K562 (cell line): Measurements from ENCODE around the gene AAK1. TPM values are rescaled to one million over a fixed set of nuclear protein-coding genes. Genes with fewer than 3 reads are reported as not detected.

Source experiments
- ATAC-seq: fragments of 200-7000 bp; cut with Tn5 transposase; 3 replicates; pipeline ENCODE4 v1.9.1; 2020; ENCODE audit warnings: moderate library complexity
- BruUV-seq: library from RNA; stranded (reverse); fragments of 400-500 nt; replicated peaks from 2 replicates; lab custom pipeline; 2021; lab: Mats Ljungman, UMichigan
- CTCF ChIA-PET: fragments of 300-600 bp; formaldehyde crosslinking; extraction: SDS; loops from one replicate; lab custom pipeline; 2021; ENCODE audit warnings: low intra/inter-chr PET ratio; lab: Yijun Ruan, JAX
- POLR2A ChIA-PET: fragments of 300-600, 350-650 bp; sonication (Branson Sonifier 250); formaldehyde crosslinking; extraction: SDS; loops from one replicate; lab custom pipeline; 2021; ENCODE audit warnings: antibody characterized with exemption, inconsistent platforms; lab: Yijun Ruan, JAX
- DNase-seq, 4 experiments: peaks; one replicate each; pipeline versions ENCODE4 v3.0.0 to v3.0.0-alpha.2; 2011 to 2018; ENCODE audit warnings: low spot score in 3 of 4, mixed read lengths in 3 of 4; ENCODE audit errors: extremely low read depth in 1 of 4
- FAIRE-seq: peaks from 2 replicates; lab custom pipeline; 2011; peaks lifted over from hg19 to GRCh38; lab: Jason Lieb, UNC
- H2AFZ ChIP-seq: 2 replicates; pipeline ENCODE4 v1.6.0; 2011; ENCODE audit warnings: low read depth, low read length, control low read depth, inconsistent platforms
- H3K27ac ChIP-seq: fragments of 200-600 bp; 3 replicates; pipeline ENCODE4 v1.8.0; 2011; ENCODE audit warnings: low read depth, mild to moderate bottlenecking, control low read depth, inconsistent platforms, low read length, moderate library complexity, mixed read lengths; ENCODE audit errors: extremely low read depth
- H3K27me3 ChIP-seq, 2 experiments: fragments of 300-600 bp in 1 of 2; 2 replicates in 1 of 2; 3 replicates in 1 of 2; pipeline versions ENCODE4 v1.6.0 to v1.8.0; 2011; ENCODE audit warnings: inconsistent platforms in 2 of 2, low read length in 2 of 2, mild to moderate bottlenecking in 1 of 2, mixed read lengths in 1 of 2, moderate library complexity in 1 of 2; ENCODE audit not compliant: control insufficient read depth in 2 of 2, insufficient read depth in 2 of 2
- H3K36me3 ChIP-seq: fragments of 300-600 bp; 3 replicates; pipeline ENCODE4 v1.8.0; 2011; ENCODE audit warnings: mild to moderate bottlenecking, low read length, inconsistent platforms; ENCODE audit not compliant: control insufficient read depth, insufficient read depth
- H3K4me1 ChIP-seq, 2 experiments: fragments of 200-600 bp in 1 of 2; replicated peaks in 1 of 2; 2 replicates in 1 of 2; 3 replicates in 1 of 2; pipeline versions ENCODE4 v1.5.1 to v1.8.0; 2011; ENCODE audit warnings: inconsistent platforms in 2 of 2, low read length in 2 of 2, mild to moderate bottlenecking in 1 of 2, mixed read lengths in 1 of 2, moderate library complexity in 1 of 2; ENCODE audit not compliant: control insufficient read depth in 2 of 2, insufficient read depth in 2 of 2
- H3K4me2 ChIP-seq: 2 replicates; pipeline ENCODE4 v1.6.1; 2011; ENCODE audit warnings: low read length, control low read depth, inconsistent platforms, mixed read lengths; ENCODE audit not compliant: insufficient read depth
- H3K4me3 ChIP-seq: fragments of 200-600 bp; sonication (generic), shearing (Covaris generic); 2 replicates; pipeline ENCODE4 v1.5.1; 2016; ENCODE audit warnings: control low read depth, inconsistent platforms
- H3K79me2 ChIP-seq: fragments of 200-600 bp; 3 replicates; pipeline ENCODE4 v1.8.0; 2011; ENCODE audit warnings: low read length, inconsistent platforms; ENCODE audit not compliant: control insufficient read depth, insufficient read depth
- H3K9ac ChIP-seq, 2 experiments: 2 replicates each; pipeline versions ENCODE4 v1.6.0 to v1.6.1; 2011; ENCODE audit warnings: low read depth in 2 of 2, low read length in 2 of 2, control low read depth in 1 of 2, inconsistent platforms in 1 of 2, mild to moderate bottlenecking in 1 of 2, mixed read lengths in 1 of 2; ENCODE audit not compliant: insufficient read depth in 1 of 2
- H3K9me1 ChIP-seq: one replicate; pipeline ENCODE4 v1.6.0; 2011; ENCODE audit warnings: inconsistent platforms, mild to moderate bottlenecking, low read length, moderate library complexity; ENCODE audit not compliant: control insufficient read depth, insufficient read depth
- H3K9me3 ChIP-seq: replicated peaks from 2 replicates; pipeline ENCODE4 v1.5.1; 2011; ENCODE audit warnings: low read depth, low read length, inconsistent platforms; ENCODE audit not compliant: control insufficient read depth, insufficient read depth
- H4K20me1 ChIP-seq: replicated peaks from 2 replicates; pipeline ENCODE4 v1.6.1; 2011; ENCODE audit warnings: low read length, inconsistent platforms, mixed read lengths; ENCODE audit not compliant: control insufficient read depth, insufficient read depth
- ASH1L ChIP-seq: fragments of 450-650 bp; IDR thresholded peaks from 2 replicates; pipeline ENCODE4 v1.6.1; 2018; ENCODE audit warnings: borderline replicate concordance, mild to moderate bottlenecking, low read depth; ENCODE audit not compliant: partially characterized antibody
- BRCA1 ChIP-seq, 2 experiments: fragments of 450-650 bp in 1 of 2; sonication (generic) in 1 of 2; formaldehyde crosslinking in 1 of 2; IDR thresholded peaks; 2 replicates each; pipeline versions ENCODE4 v1.5.0 to v1.6.1; 2017 to 2020; ENCODE audit warnings: mild to moderate bottlenecking in 1 of 2, missing genetic modification reagents in 1 of 2
- ETV1 ChIP-seq: fragments of 450-650 bp; conservative IDR thresholded peaks from 2 replicates; pipeline ENCODE4 v1.6.1; 2016; ENCODE audit warnings: missing genetic modification characterization, control low read depth, low read depth, missing compliant biosample characterization
- MTF1 ChIP-seq: fragments of 250-450 bp; sonication (Bioruptor Pico); IDR thresholded peaks from 2 replicates; pipeline ENCODE4 v1.9.0; 2021; ENCODE audit warnings: moderate library complexity, mild to moderate bottlenecking, inconsistent platforms, borderline replicate concordance
- NFYB ChIP-seq: IDR thresholded peaks from 2 replicates; pipeline ENCODE4 v1.6.1; 2011; ENCODE audit warnings: mild to moderate bottlenecking, moderate library complexity; ENCODE audit not compliant: insufficient read length; ENCODE audit errors: extremely low read depth
- POLR2H ChIP-seq: IDR thresholded peaks from 2 replicates; pipeline ENCODE4 v1.6.1; 2016; ENCODE audit warnings: missing genetic modification characterization, low read depth, mild to moderate bottlenecking, control low read depth, missing compliant biosample characterization, moderate library complexity
- SMARCE1 ChIP-seq: fragments of 450-650 bp; IDR thresholded peaks from 2 replicates; pipeline ENCODE4 v1.7.1; 2016; ENCODE audit warnings: mild to moderate bottlenecking
- ZNF507 ChIP-seq: conservative IDR thresholded peaks from 2 replicates; pipeline ENCODE4 v1.6.1; 2017; ENCODE audit warnings: missing genetic modification characterization, missing compliant biosample characterization
- WGBS: fragments of 100-300 bp; shearing (Covaris generic); methylation state at CpG from one replicate; pipeline ENCODE4 v1.1.6; 2016; ENCODE audit warnings: low coverage, mixed read lengths; ENCODE audit not compliant: insufficient coverage; ENCODE audit errors: missing lambda C conversion rate; 5-methylcytosine and 5-hydroxymethylcytosine counted together
- in situ Hi-C: fragments of 300-500 bp; cut with MboI; formaldehyde crosslinking; loops from 4 replicates; pipeline ENCODE4 v1.15.0; 2018; ENCODE audit warnings: inconsistent platforms, mixed read lengths
- intact Hi-C: fragments of 100-400 bp; cut with micrococcal nuclease; formaldehyde crosslinking; loops from 2 replicates; pipeline ENCODE4 v1.14.2; 2022
- polyA plus RNA-seq, 8 experiments: library from polyadenylated mRNA; depleted of rRNA in 4 of 8; stranded (reverse) in 5 of 8; unstranded in 3 of 8; fragments of >200 nt; fragmentation: Nextera tagmentation in 2 of 8; fragmentation: Illumina TruSeq in 1 of 8; extraction: Ambion mirVana in 2 of 8; extraction: Trizol in 1 of 8; gene quantifications; 2 replicates each; pipeline versions ENCODE4 v1.2.1 to v1.2.3, GENCODE V29; 2011 to 2014; ENCODE audit warnings: inconsistent platforms in 1 of 8, missing spikeins in 1 of 8
- total RNA-seq, 7 experiments: library from RNA; depleted of rRNA in 6 of 7; stranded (reverse); fragments of >200 nt in 6 of 7; fragmentation: Illumina TruSeq in 2 of 7; extraction: Trizol in 2 of 7; gene quantifications; 2 replicates each; pipeline versions ENCODE4 v1.2.1 to v1.2.3, GENCODE V29; 2011 to 2021; ENCODE audit warnings: low replicate concordance in 1 of 7
- TF ChIP-seq, protein P1 (sequence below), 3 experiments: IDR thresholded peaks in 2 of 3; conservative IDR thresholded peaks in 1 of 3; 2 replicates each; pipeline ENCODE4 v1.5.1; 2011 to 2012; ENCODE audit warnings: low read length in 3 of 3, mild to moderate bottlenecking in 3 of 3, control low read depth in 2 of 3, improper control_type of control experiment in 1 of 3, inconsistent platforms in 1 of 3, low read depth in 1 of 3, mixed read lengths in 1 of 3, moderate library complexity in 1 of 3; ENCODE audit not compliant: insufficient read depth in 2 of 3
- TF ChIP-seq, protein P2 (sequence below): fragments of 250-450 bp; sonication (Bioruptor Pico); IDR thresholded peaks from 2 replicates; pipeline ENCODE4 v1.8.0; 2021; ENCODE audit warnings: moderate library complexity, mild to moderate bottlenecking, inconsistent platforms

AAK1 gene
- total and polyA plus RNA-seq, 9 of the 15 experiments (the other 6 are each of a cell fraction or from before 2014, with no cell fraction given): 0.89 to 17.1 (median 6.0) TPM

DNA sequence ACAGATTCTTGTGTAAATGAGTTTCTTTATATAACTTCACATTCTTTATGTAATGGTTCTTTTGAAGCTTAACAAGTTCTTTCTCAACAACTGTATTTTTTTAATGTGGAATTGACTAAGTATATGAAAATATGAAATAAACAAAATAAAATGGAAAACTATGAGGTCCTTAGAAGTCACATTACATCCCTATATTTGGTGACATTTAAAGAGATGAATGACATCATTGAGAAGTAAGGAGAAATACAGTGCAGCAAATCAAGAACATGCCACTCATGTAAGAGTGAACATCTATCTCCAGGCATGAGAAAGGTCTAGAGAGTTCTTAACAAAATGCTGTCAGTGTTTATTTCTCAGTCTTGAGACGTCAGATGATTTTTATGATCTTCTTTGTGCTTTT is 39.0 kb upstream of the AAK1 start:
- no TSS peak for BruUV-seq
- H3K4me2 ChIP-seq: no peak overlapping the region
- H3K4me1 ChIP-seq: peaks cover 0 to 23% of the 10 kb centered on the region in 2 experiments; a peak in 3 of 5 replicates
- no peaks in the 10 kb centered on the region for H4K20me1 ChIP-seq
- 0 out of 2 replicates have a peak overlapping the region, but pooled peaks have one; percentile 14 for H2AFZ ChIP-seq
- WGBS: 78% methylated on average over 1 of the region's 1 CpG
- in situ Hi-C loops (no loop called here), intact Hi-C loops (loop anchor here (5.0 kb wide), 1 partner anchor 40 kb away; the partner anchor contains the start of gene AAK1)
- no peak for DNase-seq
- no peaks in the 10 kb centered on the region for H3K27me3 ChIP-seq
- no peaks in the 10 kb centered on the region for H3K9me3 ChIP-seq
- H3K79me2 ChIP-seq: no peaks in the 10 kb centered on the region
- 0 out of 2 replicates have a peak, but pooled peaks have one; percentile 21 for TF ChIP-seq POLR2H (tag)
- no peak for TF ChIP-seq MTF1
- ChIA-PET CTCF (interaction anchor here (0.6 kb wide), 1 partner anchor 55 kb away, joined by 3 read pairs; no protein-coding TSS in a partner anchor), POLR2A (interaction anchor here (0.5 to 1.8 kb wide), 3 partner anchors 8 to 163 kb away, joined by 3 to 7 read pairs (median 5); no protein-coding TSS in a partner anchor)
- no peak for FAIRE-seq
- no peak overlapping the region for H3K9ac ChIP-seq
- H3K27ac ChIP-seq: no peak overlapping the region
- H3K9me1 ChIP-seq: no peaks in the 10 kb centered on the region
- no peaks in the 10 kb centered on the region for H3K36me3 ChIP-seq
- no peak overlapping the region for H3K4me3 ChIP-seq
- no peak for ATAC-seq

DNA sequence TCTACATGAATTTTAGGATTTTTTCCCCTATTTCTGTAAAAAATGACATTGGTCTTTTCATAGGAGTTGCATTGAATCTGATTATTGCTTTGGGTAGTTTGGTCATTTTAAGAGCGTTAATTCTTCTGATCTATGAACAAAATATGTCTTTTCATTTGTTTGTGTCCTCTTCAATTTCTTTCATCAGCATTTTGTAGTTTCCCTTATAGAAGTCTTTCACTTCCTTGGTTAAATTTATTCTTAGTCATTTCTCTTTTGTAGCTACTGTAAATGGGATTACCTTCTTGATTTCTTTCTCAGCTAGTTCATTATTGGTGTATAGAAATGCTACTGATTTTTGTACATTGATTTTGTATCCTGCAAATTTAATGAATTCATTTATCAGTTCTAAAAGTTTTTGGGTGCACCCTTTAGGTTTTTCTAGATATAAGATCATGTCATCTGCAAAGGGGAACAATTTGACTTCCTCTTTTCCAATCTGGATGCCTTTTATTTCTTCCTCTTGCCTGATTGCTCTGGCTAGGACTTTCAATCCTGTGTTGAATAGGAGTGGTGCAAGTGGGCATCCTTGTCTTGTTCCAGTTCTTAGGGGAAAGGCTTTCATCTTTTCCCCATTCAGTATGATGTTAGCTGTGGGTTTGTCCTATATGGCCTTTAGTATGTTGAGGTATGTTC is 36.6 kb upstream of the AAK1 start:
- POLR2A ChIA-PET: no interaction called here
- Histone ChIP-seq H3K9me1 (no peaks in the 10 kb centered on the region), H3K27me3 (no peaks in the 10 kb centered on the region), H3K9ac (no peak overlapping the region), H3K9me3 (no peaks in the 10 kb centered on the region), H3K4me1 (peaks cover 0 to 19% of the 10 kb centered on the region in 2 experiments; a peak in 4 of 5 replicates), H3K36me3 (no peaks in the 10 kb centered on the region), H2AFZ (no peak overlapping the region), H4K20me1 (no peaks in the 10 kb centered on the region), H3K4me2 (no peak overlapping the region), H3K4me3 (no peak overlapping the region), H3K27ac (no peak overlapping the region), H3K79me2 (no peaks in the 10 kb centered on the region)
- intact Hi-C loops (loop anchor here (5.0 kb wide), 1 partner anchor 38 kb away; the partner anchor contains the start of gene AAK1), in situ Hi-C loops (no loop called here)
- ATAC-seq (no peak), FAIRE-seq (no peak), DNase-seq (no peak)
- WGBS: 35% methylated on average over 1 of the region's 1 CpG
- BruUV-seq: no TSS peak
- CTCF ChIA-PET: interaction anchor here (0.6 kb wide), 1 partner anchor 450 kb away, joined by 4 read pairs; no protein-coding TSS in a partner anchor
- TF ChIP-seq ZNF507 (no peak), BRCA1 (IDR thresholded peaks at IDR 0.05) (no peak), BRCA1 (CRISPR knock-in tag; IDR thresholded peaks at IDR 0.05) (no peak), ASH1L (no peak), ETV1 (tag) (no peak), SMARCE1 (0 out of 2 replicates have a peak, but pooled peaks have one; percentile 40), NFYB (no peak)
- TF ChIP-seq, protein P1, sequence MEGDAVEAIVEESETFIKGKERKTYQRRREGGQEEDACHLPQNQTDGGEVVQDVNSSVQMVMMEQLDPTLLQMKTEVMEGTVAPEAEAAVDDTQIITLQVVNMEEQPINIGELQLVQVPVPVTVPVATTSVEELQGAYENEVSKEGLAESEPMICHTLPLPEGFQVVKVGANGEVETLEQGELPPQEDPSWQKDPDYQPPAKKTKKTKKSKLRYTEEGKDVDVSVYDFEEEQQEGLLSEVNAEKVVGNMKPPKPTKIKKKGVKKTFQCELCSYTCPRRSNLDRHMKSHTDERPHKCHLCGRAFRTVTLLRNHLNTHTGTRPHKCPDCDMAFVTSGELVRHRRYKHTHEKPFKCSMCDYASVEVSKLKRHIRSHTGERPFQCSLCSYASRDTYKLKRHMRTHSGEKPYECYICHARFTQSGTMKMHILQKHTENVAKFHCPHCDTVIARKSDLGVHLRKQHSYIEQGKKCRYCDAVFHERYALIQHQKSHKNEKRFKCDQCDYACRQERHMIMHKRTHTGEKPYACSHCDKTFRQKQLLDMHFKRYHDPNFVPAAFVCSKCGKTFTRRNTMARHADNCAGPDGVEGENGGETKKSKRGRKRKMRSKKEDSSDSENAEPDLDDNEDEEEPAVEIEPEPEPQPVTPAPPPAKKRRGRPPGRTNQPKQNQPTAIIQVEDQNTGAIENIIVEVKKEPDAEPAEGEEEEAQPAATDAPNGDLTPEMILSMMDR (IDR thresholded peaks at IDR 0.05 in 2 of 3, conservative IDR thresholded peaks at IDR 0.05 in 1 of 3; ENCODE audit: insufficient read depth in 2 of 3, low read depth in 1 of 3, low read length in 3 of 3): no peak
- TF ChIP-seq, protein P2, sequence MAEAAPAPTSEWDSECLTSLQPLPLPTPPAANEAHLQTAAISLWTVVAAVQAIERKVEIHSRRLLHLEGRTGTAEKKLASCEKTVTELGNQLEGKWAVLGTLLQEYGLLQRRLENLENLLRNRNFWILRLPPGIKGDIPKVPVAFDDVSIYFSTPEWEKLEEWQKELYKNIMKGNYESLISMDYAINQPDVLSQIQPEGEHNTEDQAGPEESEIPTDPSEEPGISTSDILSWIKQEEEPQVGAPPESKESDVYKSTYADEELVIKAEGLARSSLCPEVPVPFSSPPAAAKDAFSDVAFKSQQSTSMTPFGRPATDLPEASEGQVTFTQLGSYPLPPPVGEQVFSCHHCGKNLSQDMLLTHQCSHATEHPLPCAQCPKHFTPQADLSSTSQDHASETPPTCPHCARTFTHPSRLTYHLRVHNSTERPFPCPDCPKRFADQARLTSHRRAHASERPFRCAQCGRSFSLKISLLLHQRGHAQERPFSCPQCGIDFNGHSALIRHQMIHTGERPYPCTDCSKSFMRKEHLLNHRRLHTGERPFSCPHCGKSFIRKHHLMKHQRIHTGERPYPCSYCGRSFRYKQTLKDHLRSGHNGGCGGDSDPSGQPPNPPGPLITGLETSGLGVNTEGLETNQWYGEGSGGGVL: no peak
